ENCODE data around the gene VARS1.

GRCh38 chr6:31792761-31793171 is 2.8 kb downstream of the VARS1 start:
- TF ChIP-seq POLR2A (IDR thresholded peaks at IDR 0.05) = no peak
- TF ChIP-seq, protein P1, sequence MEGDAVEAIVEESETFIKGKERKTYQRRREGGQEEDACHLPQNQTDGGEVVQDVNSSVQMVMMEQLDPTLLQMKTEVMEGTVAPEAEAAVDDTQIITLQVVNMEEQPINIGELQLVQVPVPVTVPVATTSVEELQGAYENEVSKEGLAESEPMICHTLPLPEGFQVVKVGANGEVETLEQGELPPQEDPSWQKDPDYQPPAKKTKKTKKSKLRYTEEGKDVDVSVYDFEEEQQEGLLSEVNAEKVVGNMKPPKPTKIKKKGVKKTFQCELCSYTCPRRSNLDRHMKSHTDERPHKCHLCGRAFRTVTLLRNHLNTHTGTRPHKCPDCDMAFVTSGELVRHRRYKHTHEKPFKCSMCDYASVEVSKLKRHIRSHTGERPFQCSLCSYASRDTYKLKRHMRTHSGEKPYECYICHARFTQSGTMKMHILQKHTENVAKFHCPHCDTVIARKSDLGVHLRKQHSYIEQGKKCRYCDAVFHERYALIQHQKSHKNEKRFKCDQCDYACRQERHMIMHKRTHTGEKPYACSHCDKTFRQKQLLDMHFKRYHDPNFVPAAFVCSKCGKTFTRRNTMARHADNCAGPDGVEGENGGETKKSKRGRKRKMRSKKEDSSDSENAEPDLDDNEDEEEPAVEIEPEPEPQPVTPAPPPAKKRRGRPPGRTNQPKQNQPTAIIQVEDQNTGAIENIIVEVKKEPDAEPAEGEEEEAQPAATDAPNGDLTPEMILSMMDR (IDR thresholded peaks at IDR 0.05) = no peak
